ENCODE data around the gene TMEM191C.

TMEM191C gene

GRCh38 chr22:21443735-21444421 lies 23.3 kb upstream of the TMEM191C start:
- TF ChIP-seq ZFX (IDR thresholded peaks at IDR 0.05; ENCODE audit: borderline replicate concordance) (no peak), CTCF (IDR thresholded peaks at IDR 0.05) (no peak)
- H3K27ac ChIP-seq: no peak overlapping the region

- H3K27ac ChIP-seq: no peak overlapping the region
- TF ChIP-seq ZFX (IDR thresholded peaks at IDR 0.05; ENCODE audit: borderline replicate concordance) (no peak), CTCF (IDR thresholded peaks at IDR 0.05) (no peak)
Observed at GRCh38 chr22:21444701-21445436, 22.3 kb upstream of the TMEM191C start.

- no peak for TF ChIP-seq CTCF (IDR thresholded peaks at IDR 0.05)
- TF ChIP-seq ZFX (IDR thresholded peaks at IDR 0.05; ENCODE audit: borderline replicate concordance): no peak
- H3K27ac ChIP-seq: no peak overlapping the region
Observed at GRCh38 chr22:21445437-21446127, 21.6 kb upstream of the TMEM191C start.

GRCh38 chr22:21446128-21446826 lies 20.9 kb upstream of the TMEM191C start:
- no peak overlapping the region for H3K27ac ChIP-seq

GRCh38 chr22:21446827-21447690 lies 20.1 kb upstream of the TMEM191C start:
- TF ChIP-seq CTCF (IDR thresholded peaks at IDR 0.05) (no peak), ZFX (IDR thresholded peaks at IDR 0.05; ENCODE audit: borderline replicate concordance) (no peak)
- no peak overlapping the region for H3K27ac ChIP-seq

More at GRCh38 chr22:21446128-21446826, 20.9 kb upstream of the TMEM191C start:
- TF ChIP-seq ZFX (IDR thresholded peaks at IDR 0.05; ENCODE audit: borderline replicate concordance) (no peak), CTCF (IDR thresholded peaks at IDR 0.05) (no peak)

- TF ChIP-seq CTCF (IDR thresholded peaks at IDR 0.05): peak; percentile 43
- no peak for TF ChIP-seq ZFX (IDR thresholded peaks at IDR 0.05; ENCODE audit: borderline replicate concordance)
- no peak overlapping the region for H3K27ac ChIP-seq
Observed at GRCh38 chr22:21447694-21448402, 19.3 kb upstream of the TMEM191C start.

All from 22Rv1 (cell line).